IgD-negative memory B cell (primary cell): ENCODE results near the gene ZP3. TPM values are rescaled to one million over a fixed set of nuclear protein-coding genes. Genes with fewer than 3 reads are reported as not detected.
A peak's percentile ranks its signal among the peaks of the same experiment; 100 is the strongest.
"Not testable (repeated sequence)": the region's sequence is repeated elsewhere in the genome, so short reads cannot be mapped to it uniquely, and the experiment has no call there.

ENCODE experiments used
- H3K27ac Mint-ChIP-seq, 3 donors: one replicate each; pipeline ENCODE4 v1.8.0; 2020 to 2022; ENCODE audit warnings: mild to moderate bottlenecking in 3 of 3, mixed read lengths in 3 of 3, moderate library complexity in 1 of 3
- H3K27me3 Mint-ChIP-seq: one replicate; pipeline ENCODE4 v1.8.0; 2021; ENCODE audit warnings: mixed read lengths
- H3K36me3 Mint-ChIP-seq: one replicate; pipeline ENCODE4 v1.8.0; 2020; ENCODE audit warnings: mild to moderate bottlenecking, mixed read lengths
- H3K4me1 Mint-ChIP-seq, 3 donors: one replicate each; pipeline ENCODE4 v1.8.0; 2020 to 2022; ENCODE audit warnings: mixed read lengths in 3 of 3, mild to moderate bottlenecking in 1 of 3
- H3K4me3 Mint-ChIP-seq, 4 donors: one replicate each; pipeline ENCODE4 v1.8.0; 2020 to 2022; ENCODE audit warnings: mild to moderate bottlenecking in 4 of 4, mixed read lengths in 4 of 4, moderate library complexity in 3 of 4
- H3K9me3 Mint-ChIP-seq, 3 donors: one replicate each; pipeline ENCODE4 v1.8.0; 2020 to 2021; ENCODE audit warnings: mixed read lengths in 3 of 3, mild to moderate bottlenecking in 1 of 3
- polyA plus RNA-seq: library from polyadenylated mRNA; unstranded; fragments of 300-500 nt; fragmentation: Illumina TruSeq; gene quantifications from one replicate; pipeline ENCODE4 v1.2.3, GENCODE V29; 2021

The ZP3 gene
- polyA plus RNA-seq, 1 donor from 2014 or later, result 4.1 TPM

- Mint-ChIP-seq H3K9me3 (no peaks in the 10 kb centered on the region), H3K36me3 (no peaks in the 10 kb centered on the region), H3K27me3 (no peaks in the 10 kb centered on the region), H3K4me3 (peak overlapping the region in 2 of 4 donors; percentile 37 to 69), H3K27ac (peak overlapping the region in 2 of 3 donors; percentile 69 to 86), H3K4me1 (peaks cover 16 to 21% (median 20%) of the 10 kb centered on the region in 3 donors)
These were observed 28.6 kb upstream of the ZP3 start for GRCh38 chr7:76395965-76396726.

GRCh38 chr7:76396864-76397263 is 27.9 kb upstream of the ZP3 start:
- peak overlapping the region in 2 of 3 donors; percentile 23 to 65 for H3K27ac Mint-ChIP-seq
- H3K36me3 Mint-ChIP-seq, result no peaks in the 10 kb centered on the region

GRCh38 chr7:76397409-76398183 is 27.2 kb upstream of the ZP3 start:
- no peaks in the 10 kb centered on the region for H3K9me3 Mint-ChIP-seq
- H3K27ac Mint-ChIP-seq, result peak overlapping the region in 2 of 3 donors; percentile 65 to 83
- peak overlapping the region; percentile 69 to 89 (median 84) for H3K4me3 Mint-ChIP-seq
- peaks cover 14 to 21% (median 20%) of the 10 kb centered on the region in 3 donors for H3K4me1 Mint-ChIP-seq
- no peaks in the 10 kb centered on the region for H3K27me3 Mint-ChIP-seq
- H3K36me3 Mint-ChIP-seq, result no peaks in the 10 kb centered on the region

More at GRCh38 chr7:76396864-76397263, 27.9 kb upstream of the ZP3 start:
- peak overlapping the region; percentile 60 to 89 (median 74) for H3K4me3 Mint-ChIP-seq
- peaks cover 16 to 21% (median 21%) of the 10 kb centered on the region in 3 donors for H3K4me1 Mint-ChIP-seq
- no peaks in the 10 kb centered on the region for H3K27me3 Mint-ChIP-seq
- no peaks in the 10 kb centered on the region for H3K9me3 Mint-ChIP-seq

GRCh38 chr7:76400248-76400647 is 24.5 kb upstream of the ZP3 start:
- Mint-ChIP-seq H3K4me1 (peaks cover 17 to 21% (median 20%) of the 10 kb centered on the region in 3 donors), H3K27ac (no peak overlapping the region), H3K27me3 (peaks cover 1% of the 10 kb centered on the region), H3K4me3 (no peak overlapping the region), H3K36me3 (peaks cover 2% of the 10 kb centered on the region), H3K9me3 (no peaks in the 10 kb centered on the region)

GRCh38 chr7:76403097-76403496 is 21.7 kb upstream of the ZP3 start:
- not testable (repeated sequence) for H3K27me3 Mint-ChIP-seq, H3K4me3 Mint-ChIP-seq, H3K36me3 Mint-ChIP-seq, H3K27ac Mint-ChIP-seq, H3K9me3 Mint-ChIP-seq
- H3K4me1 Mint-ChIP-seq, result peaks cover 9 to 10% (median 10%) of the 10 kb centered on the region in 3 donors

GRCh38 chr7:76403780-76404494 is 20.8 kb upstream of the ZP3 start:
- Mint-ChIP-seq H3K36me3 (peaks cover 5% of the 10 kb centered on the region), H3K27ac (peak overlapping the region in 1 of 3 donors; percentile 31), H3K4me3 (peak overlapping the region in 1 of 4 donors; percentile 7), H3K4me1 (peaks cover 7 to 9% (median 8%) of the 10 kb centered on the region in 3 donors), H3K27me3 (peaks cover 1% of the 10 kb centered on the region), H3K9me3 (no peaks in the 10 kb centered on the region)

- peaks cover 5% of the 10 kb centered on the region for H3K36me3 Mint-ChIP-seq
- H3K4me1 Mint-ChIP-seq, result peaks cover 7 to 9% (median 8%) of the 10 kb centered on the region in 3 donors
- peaks cover 1% of the 10 kb centered on the region for H3K27me3 Mint-ChIP-seq
- H3K9me3 Mint-ChIP-seq, result no peaks in the 10 kb centered on the region
- no peak overlapping the region for H3K27ac Mint-ChIP-seq
- H3K4me3 Mint-ChIP-seq, result no peak overlapping the region
These were observed 19.0 kb upstream of the ZP3 start for GRCh38 chr7:76405738-76406137.

- H3K27me3 Mint-ChIP-seq, result peaks cover 1% of the 10 kb centered on the region
- H3K4me3 Mint-ChIP-seq, result no peak overlapping the region
- H3K9me3 Mint-ChIP-seq, result no peaks in the 10 kb centered on the region
- peaks cover 5% of the 10 kb centered on the region for H3K36me3 Mint-ChIP-seq
- peaks cover 6 to 10% (median 7%) of the 10 kb centered on the region in 3 donors for H3K4me1 Mint-ChIP-seq
- peak overlapping the region in 1 of 3 donors; percentile 50 for H3K27ac Mint-ChIP-seq
These were observed 17.0 kb upstream of the ZP3 start for GRCh38 chr7:76407718-76408117.

GRCh38 chr7:76408121-76408560 is 16.6 kb upstream of the ZP3 start:
- peaks cover 6 to 10% (median 7%) of the 10 kb centered on the region in 3 donors for H3K4me1 Mint-ChIP-seq
- H3K36me3 Mint-ChIP-seq, result peaks cover 5% of the 10 kb centered on the region
- H3K4me3 Mint-ChIP-seq, result no peak overlapping the region
- H3K9me3 Mint-ChIP-seq, result no peaks in the 10 kb centered on the region
- peaks cover 1% of the 10 kb centered on the region for H3K27me3 Mint-ChIP-seq
- peak overlapping the region in 1 of 3 donors; percentile 50 for H3K27ac Mint-ChIP-seq

- H3K4me1 Mint-ChIP-seq, result peaks cover 0 to 2% (median 0%) of the 10 kb centered on the region in 3 donors
- H3K9me3 Mint-ChIP-seq, result no peaks in the 10 kb centered on the region
- H3K4me3 Mint-ChIP-seq, result no peak within 1 kb of the TSS
These were observed 15.2 kb upstream of the ZP3 start, which contains the start of gene SSC4D for GRCh38 chr7:76409537-76409936. TSS of gene SSC4D (minus strand) at chr7:76409697. CDS start at chr7:76404439, 5,258 bp downstream.

GRCh38 chr7:76411626-76412025 is 13.1 kb upstream of the ZP3 start:
- Mint-ChIP-seq H3K36me3 (peaks cover 3% of the 10 kb centered on the region), H3K9me3 (no peaks in the 10 kb centered on the region), H3K27ac (peak overlapping the region in 1 of 3 donors; percentile 84), H3K27me3 (no peaks in the 10 kb centered on the region), H3K4me3 (no peak overlapping the region), H3K4me1 (peaks cover 0 to 2% (median 0%) of the 10 kb centered on the region in 3 donors)

More at GRCh38 chr7:76409537-76409936, 15.2 kb upstream of the ZP3 start, which contains the start of gene SSC4D:
- Mint-ChIP-seq H3K36me3 (peaks cover 3% of the 10 kb centered on the region), H3K27me3 (no peaks in the 10 kb centered on the region), H3K27ac (no peak within 1 kb of the TSS)

GRCh38 chr7:76412249-76412648 is 12.5 kb upstream of the ZP3 start:
- Mint-ChIP-seq H3K27me3 (no peaks in the 10 kb centered on the region), H3K4me3 (no peak overlapping the region), H3K9me3 (no peaks in the 10 kb centered on the region), H3K4me1 (peaks cover 0 to 2% (median 0%) of the 10 kb centered on the region in 3 donors), H3K27ac (no peak overlapping the region), H3K36me3 (peaks cover 3% of the 10 kb centered on the region)

- not testable (repeated sequence) for H3K4me1 Mint-ChIP-seq, H3K27ac Mint-ChIP-seq, H3K36me3 Mint-ChIP-seq, H3K4me3 Mint-ChIP-seq, H3K9me3 Mint-ChIP-seq, H3K27me3 Mint-ChIP-seq
These were observed 7.0 kb upstream of the ZP3 start for GRCh38 chr7:76417654-76418310.

- H3K27ac Mint-ChIP-seq, result not testable (repeated sequence)
These were observed 3.7 kb upstream of the ZP3 start for GRCh38 chr7:76421097-76421496.

More at GRCh38 chr7:76421097-76421496, 3.7 kb upstream of the ZP3 start:
- not testable (repeated sequence) for H3K27me3 Mint-ChIP-seq, H3K4me3 Mint-ChIP-seq, H3K36me3 Mint-ChIP-seq, H3K9me3 Mint-ChIP-seq
- H3K4me1 Mint-ChIP-seq, result peaks cover 0 to 12% (median 10%) of the 10 kb centered on the region in 3 donors
